Subcutaneous adipose tissue (tissue), 4 donors: ENCODE measurements around the gene HYAL2. TPM values are rescaled to one million over a fixed set of nuclear protein-coding genes. Genes with fewer than 3 reads are reported as not detected.

Experiments used
- CTCF ChIP-seq: fragments of 450-650 bp; IDR thresholded peaks from one replicate; pipeline ENCODE4 v1.5.1; 2016; ENCODE audit warnings: low read depth, mild to moderate bottlenecking, control low read depth, antibody characterized with exemption, moderate library complexity
- total RNA-seq, 4 donors: library from RNA; depleted of rRNA; stranded (reverse); fragments of >200 nt; gene quantifications; one replicate each; pipeline ENCODE4 v1.1.0, GENCODE V29; 2016

Gene HYAL2
- total RNA-seq, 4 donors from 2014 or later = 54.4 to 207 (median 117) TPM

GRCh38 chr3:50325497-50326181 is 3.1 kb upstream of the HYAL2 start:
- no peak for TF ChIP-seq CTCF

- no peak for TF ChIP-seq CTCF
These were observed 2.6 kb upstream of the HYAL2 start for GRCh38 chr3:50325113-50325480.

DNA sequence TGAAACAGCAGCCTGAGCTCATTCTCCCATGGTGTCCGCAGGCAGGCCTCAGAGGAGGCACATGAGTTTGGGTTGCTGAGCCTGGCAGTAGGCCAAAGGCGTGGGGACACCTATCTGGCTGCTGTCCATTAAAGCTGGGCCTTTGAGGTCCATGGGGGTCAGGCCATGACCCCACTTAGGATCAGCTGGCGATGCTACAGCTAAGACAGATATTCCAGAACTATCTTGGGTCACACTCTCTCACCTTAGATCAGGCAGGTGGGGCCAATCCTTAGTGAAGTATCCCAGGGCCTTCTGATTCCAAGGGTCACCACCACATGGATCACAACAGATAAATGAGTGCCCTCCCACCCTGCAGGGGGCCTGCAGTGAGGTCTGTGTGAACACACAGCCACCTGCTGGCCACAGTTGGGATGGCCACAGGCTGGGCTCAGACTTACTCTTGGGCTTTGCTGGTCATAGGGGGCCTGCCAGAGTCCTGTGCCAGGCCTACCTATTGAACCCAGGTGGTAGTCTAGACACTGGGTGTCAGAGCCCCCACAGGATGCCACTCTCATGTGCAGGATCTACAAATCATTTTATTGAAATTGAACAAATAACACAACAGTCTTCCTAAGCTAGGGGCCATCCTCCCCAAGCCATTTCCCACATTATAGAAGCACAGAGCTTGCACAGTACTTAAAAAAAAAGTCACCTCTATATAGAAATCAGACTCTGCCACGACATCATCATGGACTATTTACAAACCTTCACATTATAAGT is 2.0 kb upstream of the HYAL2 start:
- no peak for TF ChIP-seq CTCF

DNA sequence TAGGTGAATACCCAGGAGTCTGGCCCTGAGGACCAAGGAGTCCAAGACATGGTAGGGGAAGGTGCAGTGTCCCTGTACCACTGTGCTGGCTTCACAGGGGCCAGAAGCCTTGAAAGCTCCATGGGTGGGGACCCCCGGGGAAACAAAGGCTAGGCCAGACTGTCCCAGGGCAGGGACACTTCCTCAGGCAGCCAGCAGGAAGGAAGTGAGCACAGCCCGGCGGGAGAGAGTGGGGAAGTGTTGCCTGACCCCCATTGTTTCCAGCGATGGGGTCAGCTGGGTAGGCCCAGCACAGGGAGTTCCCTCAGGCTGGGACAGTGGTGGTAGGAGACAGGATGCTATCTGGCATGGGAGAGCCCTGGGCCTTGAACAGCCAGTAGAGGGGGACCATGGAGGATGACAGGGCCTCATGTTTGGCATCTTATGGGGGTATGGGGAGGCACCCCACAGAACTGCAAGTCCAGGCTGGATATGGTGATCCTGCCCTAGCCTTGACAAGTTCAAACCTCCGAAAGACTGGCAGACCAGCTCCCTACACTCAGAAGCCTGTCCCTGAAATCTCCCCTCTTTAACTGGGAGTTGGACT is 1.2 kb upstream of the HYAL2 start:
- TF ChIP-seq CTCF = no peak

- TF ChIP-seq CTCF = no peak
These were observed 601 bp upstream of the HYAL2 start for GRCh38 chr3:50323092-50323600.

DNA sequence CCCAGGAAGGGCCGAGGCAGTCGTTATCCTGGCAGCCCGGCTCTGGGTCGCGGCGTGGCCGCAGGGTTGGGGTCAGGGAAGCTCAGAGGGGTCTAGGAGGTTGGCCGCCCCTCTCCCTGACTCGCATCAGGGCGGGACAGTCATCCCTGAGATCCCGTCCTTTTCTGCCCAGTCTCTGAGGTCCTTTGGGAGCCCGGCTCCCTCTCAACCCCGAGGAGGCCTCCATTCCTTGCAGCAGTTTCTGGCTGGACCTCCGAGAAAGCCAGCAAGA is 495 bp downstream of the HYAL2 start:
- no peak for TF ChIP-seq CTCF

DNA sequence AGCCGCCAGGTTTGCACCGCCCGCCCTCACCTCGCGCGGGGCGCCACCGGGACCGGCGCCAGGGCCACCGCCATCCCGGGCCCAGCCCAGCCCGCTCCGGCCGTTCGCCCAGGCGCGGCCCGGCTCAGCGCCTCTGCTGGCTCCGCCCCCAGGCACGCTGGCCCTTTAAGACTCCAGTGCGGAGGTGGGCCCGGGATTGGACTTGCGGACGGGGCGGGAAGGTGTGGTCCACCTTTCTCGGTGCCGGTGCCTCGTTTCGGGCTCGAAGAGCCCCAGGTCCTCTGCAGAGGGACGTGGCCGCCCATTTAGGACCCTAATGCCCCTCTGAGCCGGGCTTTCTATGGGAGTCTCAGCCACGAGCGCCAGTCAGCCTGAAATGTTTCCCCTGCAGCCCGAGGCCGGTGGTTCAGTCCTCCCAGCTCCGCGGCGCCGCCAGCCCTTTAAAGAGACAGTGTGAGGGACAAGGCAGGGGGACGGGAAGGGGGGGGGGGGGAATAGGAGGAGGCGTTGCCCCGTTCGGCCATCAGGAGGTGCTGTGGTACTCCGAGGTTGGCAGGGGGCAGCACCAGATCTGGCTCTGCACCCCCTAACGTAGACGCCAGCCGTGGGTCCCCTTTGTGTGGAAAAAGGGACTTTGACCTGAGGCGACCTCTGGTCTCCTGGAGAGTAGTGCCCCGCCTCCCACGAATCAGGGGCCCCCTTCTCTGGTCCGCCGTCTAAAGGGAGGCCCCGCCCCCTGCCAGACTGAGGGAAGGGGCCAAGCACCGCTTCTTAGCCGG is 1.0 kb downstream of the HYAL2 start:
- no peak for TF ChIP-seq CTCF
